HG03558 (cell line): ENCODE data around the gene RFTN1.
A peak's percentile ranks its signal among the peaks of the same experiment; 100 is the strongest.

Experiments
- ATAC-seq: cut with Tn5 transposase; IDR thresholded peaks from one replicate; pipeline ENCODE4 v1.9.1; 2021; ENCODE audit warnings: moderate number of reproducible peaks; ENCODE audit not compliant: unreplicated experiment; ENCODE audit errors: extremely low read depth

RFTN1 gene

DNA sequence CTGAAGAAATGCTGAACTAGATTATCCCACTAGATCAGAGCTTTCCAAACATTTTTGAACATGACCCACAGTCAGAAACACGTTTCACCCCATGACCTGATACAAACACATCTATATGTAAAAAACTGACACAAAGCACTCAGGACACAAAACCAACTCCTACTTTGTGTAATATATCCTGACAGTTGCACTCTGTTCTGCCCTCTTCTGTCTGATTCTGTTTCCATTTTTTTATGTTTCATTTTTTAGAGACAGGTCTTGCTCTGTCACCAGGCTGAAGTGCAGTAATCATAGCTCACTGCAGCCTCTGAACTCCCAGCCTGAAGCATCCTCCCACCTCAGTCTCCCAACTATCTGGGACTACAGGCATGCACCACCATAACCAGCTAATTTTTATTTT is 15.8 kb upstream of the RFTN1 start:
- ATAC-seq = no peak

- ATAC-seq = no peak
Measured at GRCh38 chr3:16528581-16528993, 15.1 kb upstream of the RFTN1 start.

GRCh38 chr3:16528106-16528505 is 14.6 kb upstream of the RFTN1 start:
- no peak for ATAC-seq

DNA sequence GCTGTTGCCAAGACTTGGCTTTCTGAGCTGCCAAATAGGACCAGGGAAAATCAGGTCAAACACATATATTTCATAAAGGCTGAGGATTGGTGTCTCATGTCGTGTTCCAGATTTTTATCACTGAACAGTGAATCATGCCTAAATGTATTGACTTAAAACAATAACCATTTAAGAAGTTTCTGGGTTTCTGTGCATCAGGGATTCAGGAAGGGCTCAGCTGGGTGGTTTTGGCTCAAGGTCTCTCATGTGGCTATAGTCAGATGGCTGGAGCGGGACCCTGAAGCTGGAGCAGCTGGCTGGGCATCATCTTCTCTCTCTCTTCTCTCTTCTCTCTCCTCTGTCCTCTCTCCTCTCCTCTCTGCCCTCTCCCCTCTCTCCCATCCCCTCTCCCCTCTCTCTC is 10.7 kb upstream of the RFTN1 start:
- no peak for ATAC-seq

- no peak for ATAC-seq
Measured at GRCh38 chr3:16523778-16524177, 10.3 kb upstream of the RFTN1 start.

- no peak for ATAC-seq
Measured at GRCh38 chr3:16522834-16523233, 9.3 kb upstream of the RFTN1 start.

GRCh38 chr3:16520970-16521881 is 7.7 kb upstream of the RFTN1 start:
- ATAC-seq = peak; percentile 34

- no peak for ATAC-seq
Measured at GRCh38 chr3:16520241-16520969, 6.9 kb upstream of the RFTN1 start.

DNA sequence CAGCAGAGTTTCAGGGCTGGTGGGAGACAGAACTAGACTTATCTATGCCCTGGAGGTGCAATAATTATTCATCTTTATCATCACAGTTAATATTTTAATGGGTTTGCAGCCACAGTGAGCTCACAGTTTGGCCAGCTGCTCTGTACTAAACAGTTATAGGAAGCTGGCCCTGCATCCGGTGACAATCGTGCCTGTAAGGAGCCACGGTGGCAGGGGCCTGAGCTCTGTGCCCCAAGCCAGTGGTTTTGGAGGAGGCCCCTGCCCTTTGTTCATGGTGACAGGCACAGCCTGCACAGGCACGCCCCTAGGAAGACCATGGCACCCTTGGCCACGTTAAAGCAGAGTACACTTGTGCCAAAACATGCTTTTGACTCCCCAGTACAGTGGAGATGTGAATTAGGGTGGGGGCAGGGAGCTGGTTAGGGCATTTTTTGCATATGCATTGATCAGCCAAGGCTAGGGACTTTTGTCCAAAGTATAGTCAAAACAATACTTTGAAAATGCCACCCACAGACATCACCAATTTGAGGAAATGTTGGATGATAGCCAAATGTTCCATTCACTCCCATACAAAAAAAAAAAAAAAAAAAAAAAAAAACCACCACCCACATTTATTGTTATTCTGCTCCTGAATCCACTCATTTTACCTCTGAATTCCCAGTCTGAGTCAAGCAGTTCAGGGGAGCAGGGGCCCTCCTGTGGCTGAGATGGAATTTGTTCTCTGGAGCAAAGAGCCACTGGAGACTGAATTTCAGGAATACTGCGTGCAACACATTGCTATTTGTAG is 3.4 kb upstream of the RFTN1 start:
- no peak for ATAC-seq

DNA sequence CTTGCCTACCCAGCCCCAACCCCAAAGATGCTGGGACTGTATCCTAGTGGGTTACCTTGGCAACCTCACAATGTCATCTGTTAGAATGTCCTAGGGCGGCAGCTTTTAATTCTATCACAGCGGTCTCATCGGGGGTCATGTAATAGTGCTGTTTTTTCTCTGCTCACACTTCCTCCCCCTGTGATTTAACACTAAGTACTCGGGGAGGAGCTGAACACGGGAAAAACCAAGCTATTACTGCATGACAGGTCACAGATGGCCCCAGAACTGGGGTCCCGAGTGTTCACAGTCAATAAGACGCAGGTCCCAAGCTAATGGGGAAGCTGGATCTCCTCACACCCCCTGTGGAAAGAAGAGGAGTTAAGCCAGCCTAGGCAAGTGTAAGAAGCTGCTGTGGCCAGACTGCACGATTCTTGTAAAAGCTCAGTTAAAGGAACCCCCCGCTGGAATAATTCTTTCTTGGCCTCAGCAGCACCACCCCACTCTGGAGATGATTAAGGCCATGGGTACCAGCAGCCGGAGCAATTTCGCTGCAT is 2.5 kb upstream of the RFTN1 start:
- no peak for ATAC-seq

- ATAC-seq = no peak
Measured at GRCh38 chr3:16514755-16515353, 1.4 kb upstream of the RFTN1 start.

- no peak for ATAC-seq
Measured at GRCh38 chr3:16514021-16514700, 662 bp upstream of the RFTN1 start.

- no peak for ATAC-seq
Measured at GRCh38 chr3:16512435-16513140, 911 bp downstream of the RFTN1 start.

DNA sequence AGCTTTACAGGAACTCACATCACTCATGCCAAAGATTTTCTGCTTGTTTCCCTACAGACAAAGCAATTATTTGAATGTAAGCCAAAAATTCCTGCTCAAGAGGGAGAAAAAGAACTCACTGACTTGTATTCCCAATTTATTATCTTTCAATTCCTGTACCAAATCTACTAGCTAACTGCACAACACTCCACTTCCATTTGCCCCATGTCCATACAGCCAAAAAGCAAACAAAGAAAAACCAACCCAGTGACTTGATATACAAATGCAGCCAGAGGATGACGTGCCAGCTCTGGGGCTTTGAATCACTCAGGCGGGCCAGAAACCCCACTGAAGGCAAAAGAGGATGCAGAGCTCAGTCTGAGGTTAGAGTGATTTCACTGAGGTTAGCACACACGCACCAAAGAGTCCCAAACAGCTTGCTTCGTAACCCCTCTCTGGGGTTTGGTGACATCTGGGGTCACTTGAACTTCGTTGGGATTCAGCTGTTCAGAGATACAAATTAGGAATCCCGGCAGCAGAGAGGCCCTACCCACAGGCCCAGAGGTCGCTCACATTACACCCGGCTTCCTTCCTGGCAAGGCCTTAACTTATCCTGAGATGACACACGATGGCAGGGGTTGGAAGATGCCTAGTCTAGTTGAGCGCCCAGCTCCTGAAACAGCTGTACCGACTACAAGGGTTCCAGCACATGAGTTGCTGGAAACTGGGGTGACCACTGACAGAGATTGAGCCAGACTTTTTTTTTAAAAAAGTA is 1.6 kb downstream of the RFTN1 start:
- ATAC-seq = peak; percentile 34

GRCh38 chr3:16510620-16511319 is 2.7 kb downstream of the RFTN1 start:
- no peak for ATAC-seq

DNA sequence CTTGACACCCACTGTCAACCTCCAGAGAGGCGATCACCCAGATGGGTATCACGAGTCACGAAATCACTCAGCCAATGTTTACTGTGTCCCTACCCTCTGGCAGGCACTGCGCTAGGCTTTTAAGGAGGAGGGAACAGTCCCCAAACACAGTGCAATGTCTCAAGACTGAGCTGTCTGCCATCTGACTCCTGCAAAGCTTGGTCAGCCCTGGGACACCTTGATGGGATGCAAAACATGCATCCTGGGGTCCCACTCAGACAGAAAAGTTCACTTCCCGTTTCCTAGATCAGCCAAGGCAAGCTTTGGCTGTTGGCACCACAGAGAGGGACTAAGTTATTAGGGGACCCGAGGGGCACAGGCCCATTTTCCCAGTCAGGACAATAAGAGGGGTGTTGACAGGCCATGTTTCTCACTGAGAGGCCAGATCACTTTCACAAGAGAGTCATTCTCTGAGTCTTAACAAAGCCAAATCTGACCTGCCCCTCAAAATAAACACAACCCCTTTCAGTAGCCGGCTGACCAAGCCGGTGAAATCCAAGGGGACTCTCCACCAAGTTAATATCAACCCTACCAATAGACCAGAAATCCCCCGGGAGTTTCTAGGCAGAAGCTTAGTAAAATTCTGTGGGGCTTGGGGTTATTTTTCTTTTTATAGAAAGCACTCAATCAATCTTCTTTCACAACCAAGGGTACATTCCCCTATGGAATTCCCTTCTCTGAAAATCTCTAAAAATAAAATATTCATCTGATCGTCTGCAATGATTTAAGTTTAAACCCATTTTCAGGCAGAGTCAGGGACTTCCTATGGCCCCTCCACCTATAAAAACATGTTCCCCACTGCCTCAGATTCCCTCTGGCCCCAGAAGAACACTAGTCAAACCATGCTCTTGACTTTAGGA is 3.5 kb downstream of the RFTN1 start:
- no peak for ATAC-seq

DNA sequence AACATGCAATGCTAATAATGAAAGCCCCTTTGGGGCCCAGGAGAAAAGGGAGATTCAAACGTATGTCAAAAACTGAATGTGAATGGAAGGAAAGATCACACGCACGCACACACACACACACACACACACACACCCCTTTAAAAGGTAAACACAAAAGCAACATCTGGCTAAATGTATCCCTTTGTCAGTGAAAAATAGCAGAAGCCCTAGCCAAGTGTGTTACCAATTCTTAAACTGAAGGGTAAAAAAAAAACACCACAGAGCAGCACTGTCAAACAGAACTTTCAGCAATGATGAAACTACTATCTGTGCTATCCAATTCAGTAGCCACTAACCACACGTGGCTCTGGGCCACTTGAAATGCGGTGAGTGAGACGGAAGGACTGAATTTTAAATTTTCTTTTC is 4.9 kb downstream of the RFTN1 start:
- ATAC-seq = no peak
